HG02759 (cell line): ENCODE data around the gene DLGAP4.

Source experiments
- ATAC-seq: cut with Tn5 transposase; IDR thresholded peaks from one replicate; pipeline ENCODE4 v1.9.1; 2021; ENCODE audit warnings: mild to moderate bottlenecking, moderate library complexity; ENCODE audit not compliant: unreplicated experiment

The DLGAP4 gene

DNA sequence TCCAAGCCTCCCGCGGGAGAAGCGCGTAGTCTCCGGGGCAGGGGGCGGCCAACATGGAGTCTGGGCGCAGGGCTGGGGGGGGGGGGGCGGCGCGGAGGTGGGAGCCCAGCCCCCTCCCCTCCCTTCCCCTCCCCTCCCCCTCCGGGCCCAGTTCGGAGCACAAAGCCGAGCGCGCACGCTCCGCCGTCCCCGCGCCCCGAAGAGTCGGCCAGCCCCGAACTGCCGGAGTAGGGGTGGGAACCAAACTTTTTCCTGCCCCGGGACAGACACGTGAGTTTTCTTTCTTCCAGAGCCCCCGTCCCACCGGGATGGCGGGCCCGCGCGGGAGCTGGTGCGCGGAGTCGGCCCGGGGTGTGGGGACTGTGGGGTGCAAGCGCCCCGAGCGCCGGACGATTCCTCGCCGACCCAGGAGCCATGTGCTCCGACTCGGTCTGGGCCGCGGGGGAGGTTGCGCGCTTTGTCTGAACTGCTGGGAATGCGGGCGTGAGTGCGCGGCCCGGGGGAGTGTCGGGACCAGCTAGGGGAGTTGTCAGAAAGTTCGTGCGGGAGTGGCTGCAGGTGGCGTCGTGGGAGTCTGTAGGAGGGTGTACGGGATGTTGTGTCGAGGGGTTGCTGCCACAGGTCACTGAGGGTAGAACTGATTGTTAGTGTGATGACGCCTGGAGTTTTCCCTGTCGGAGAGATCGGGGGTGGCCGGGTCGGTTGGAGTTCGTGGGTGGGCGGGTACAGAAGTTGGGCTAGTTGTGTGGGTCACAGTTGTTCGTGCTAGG lies 268.4 kb downstream of the DLGAP4 start:
- ATAC-seq: no peak

DNA sequence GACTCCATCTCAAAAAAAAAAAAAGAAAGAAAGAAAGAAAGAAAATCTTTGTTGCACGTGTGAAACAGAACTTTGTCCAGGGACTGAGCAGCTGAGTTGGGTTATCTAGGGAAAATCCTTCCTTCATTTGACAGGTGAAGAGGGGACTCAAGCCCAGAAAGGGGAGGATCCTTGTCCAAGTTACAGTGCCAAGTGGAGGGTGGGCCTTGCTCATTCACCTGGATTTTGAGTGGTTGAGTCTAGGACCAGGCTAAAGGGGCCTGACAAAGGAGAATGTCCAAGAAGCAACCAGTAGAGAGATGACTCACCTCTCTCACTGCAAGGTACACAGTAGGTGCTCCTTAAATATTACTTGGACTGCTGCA lies 269.9 kb downstream of the DLGAP4 start:
- no peak for ATAC-seq
